ENCODE measurements around the gene LDHD.

DNA sequence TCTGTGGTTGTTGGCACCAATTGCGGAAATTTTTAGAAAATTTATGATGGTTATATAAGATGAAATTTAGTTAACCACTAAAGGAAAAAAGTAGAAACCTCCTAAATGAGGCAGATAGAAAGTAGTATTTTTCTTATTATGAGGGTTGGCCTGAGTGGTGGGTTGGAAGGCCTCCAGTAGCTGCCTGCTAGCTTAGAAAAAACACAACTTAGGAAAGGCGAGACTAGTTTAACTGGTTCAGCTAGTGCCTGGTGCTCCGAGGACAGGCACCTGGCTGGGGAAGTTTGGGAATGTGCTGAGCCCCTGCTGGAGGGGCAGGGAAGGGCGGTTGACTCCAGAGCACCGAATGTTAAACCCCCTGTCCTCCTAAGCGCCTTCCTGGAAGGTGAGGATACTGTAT is 19.9 kb downstream of the LDHD start:
- TF ChIP-seq, protein P1, sequence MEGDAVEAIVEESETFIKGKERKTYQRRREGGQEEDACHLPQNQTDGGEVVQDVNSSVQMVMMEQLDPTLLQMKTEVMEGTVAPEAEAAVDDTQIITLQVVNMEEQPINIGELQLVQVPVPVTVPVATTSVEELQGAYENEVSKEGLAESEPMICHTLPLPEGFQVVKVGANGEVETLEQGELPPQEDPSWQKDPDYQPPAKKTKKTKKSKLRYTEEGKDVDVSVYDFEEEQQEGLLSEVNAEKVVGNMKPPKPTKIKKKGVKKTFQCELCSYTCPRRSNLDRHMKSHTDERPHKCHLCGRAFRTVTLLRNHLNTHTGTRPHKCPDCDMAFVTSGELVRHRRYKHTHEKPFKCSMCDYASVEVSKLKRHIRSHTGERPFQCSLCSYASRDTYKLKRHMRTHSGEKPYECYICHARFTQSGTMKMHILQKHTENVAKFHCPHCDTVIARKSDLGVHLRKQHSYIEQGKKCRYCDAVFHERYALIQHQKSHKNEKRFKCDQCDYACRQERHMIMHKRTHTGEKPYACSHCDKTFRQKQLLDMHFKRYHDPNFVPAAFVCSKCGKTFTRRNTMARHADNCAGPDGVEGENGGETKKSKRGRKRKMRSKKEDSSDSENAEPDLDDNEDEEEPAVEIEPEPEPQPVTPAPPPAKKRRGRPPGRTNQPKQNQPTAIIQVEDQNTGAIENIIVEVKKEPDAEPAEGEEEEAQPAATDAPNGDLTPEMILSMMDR (IDR thresholded peaks at IDR 0.05 in 4 of 5, conservative IDR thresholded peaks at IDR 0.05 in 1 of 5): no peak
- TF ChIP-seq POLR2A (IDR thresholded peaks at IDR 0.05): no peak

Measured in gastrocnemius medialis (tissue), 4 donors.